HepG2 (cell line): ENCODE measurements around the gene CIBAR2. TPM values are rescaled to one million over a fixed set of nuclear protein-coding genes. Genes with fewer than 3 reads are reported as not detected.

Source experiments
- ATAC-seq: fragments of 200-7000 bp; cut with Tn5 transposase; 3 replicates; pipeline ENCODE4 v1.9.1; 2020; ENCODE audit warnings: mild to moderate bottlenecking, moderate library complexity
- BruUV-seq: library from RNA; stranded (reverse); fragments of 400-500 nt; replicated peaks from 2 replicates; lab custom pipeline; 2021; lab: Mats Ljungman, UMichigan
- CTCF ChIA-PET: fragments of 300-600 bp; formaldehyde crosslinking; extraction: SDS; loops from one replicate; lab custom pipeline; 2021; ENCODE audit warnings: low total read pairs, inconsistent platforms, low intra/inter-chr PET ratio; lab: Yijun Ruan, JAX
- POLR2A ChIA-PET: fragments of 350-600 bp; sonication (Branson Sonifier 250); formaldehyde crosslinking; loops from one replicate; lab custom pipeline; 2020; ENCODE audit warnings: antibody characterized with exemption, inconsistent platforms; lab: Yijun Ruan, JAX
- DNase-seq: peaks from one replicate; pipeline ENCODE4 v3.0.0-alpha.2; 2015; ENCODE audit warnings: low spot score
- FAIRE-seq: peaks from 3 replicates; lab custom pipeline; 2011; peaks lifted over from hg19 to GRCh38; lab: Jason Lieb, UNC
- H2AFZ ChIP-seq: one replicate; pipeline ENCODE4 v1.6.1; 2011; ENCODE audit warnings: low read length, inconsistent platforms
- H3K27ac ChIP-seq: fragments of 300-600 bp; 3 replicates; pipeline ENCODE4 v1.8.0; 2011; ENCODE audit warnings: mixed run types, mild to moderate bottlenecking, mixed read lengths, low read length, inconsistent platforms; ENCODE audit not compliant: insufficient read depth; ENCODE audit errors: extremely low read length
- H3K27me3 ChIP-seq, 2 experiments: fragments of 200-600 bp in 1 of 2; 2 replicates in 1 of 2; 3 replicates in 1 of 2; pipeline versions ENCODE4 v1.6.0 to v1.8.0; 2011; ENCODE audit warnings: low read length in 2 of 2, mild to moderate bottlenecking in 2 of 2, moderate library complexity in 2 of 2, inconsistent platforms in 1 of 2; ENCODE audit not compliant: insufficient read depth in 2 of 2, control insufficient read depth in 1 of 2
- H3K36me3 ChIP-seq, 2 experiments: fragments of 200-600 bp in 1 of 2; replicated peaks in 1 of 2; 2 replicates in 1 of 2; 3 replicates in 1 of 2; pipeline versions ENCODE4 v1.5.1 to v1.8.0; 2011; ENCODE audit warnings: low read length in 2 of 2, inconsistent platforms in 1 of 2; ENCODE audit not compliant: insufficient read depth in 2 of 2, control insufficient read depth in 1 of 2
- H3K4me1 ChIP-seq: 2 replicates; pipeline ENCODE4 v1.5.1; 2012; ENCODE audit warnings: low read length, inconsistent platforms; ENCODE audit not compliant: insufficient read depth
- H3K4me2 ChIP-seq: 2 replicates; pipeline ENCODE4 v1.6.0; 2011; ENCODE audit warnings: low read depth, low read length, inconsistent platforms
- H3K4me3 ChIP-seq, 3 experiments: fragments of 200-600 bp in 1 of 3; sonication (generic), shearing (Covaris generic) in 1 of 3; replicated peaks in 1 of 3; 2 replicates each; pipeline ENCODE4 v1.5.1; 2011 to 2016; ENCODE audit warnings: low read length in 3 of 3, inconsistent platforms in 2 of 3, low read depth in 2 of 3, mild to moderate bottlenecking in 2 of 3, control low read depth in 1 of 3, mixed read lengths in 1 of 3; ENCODE audit not compliant: insufficient read depth in 1 of 3
- H3K79me2 ChIP-seq: one replicate; pipeline ENCODE4 v1.6.1; 2011; ENCODE audit warnings: low read length, inconsistent platforms; ENCODE audit not compliant: insufficient read depth
- H3K9ac ChIP-seq: 2 replicates; pipeline ENCODE4 v1.6.0; 2011; ENCODE audit warnings: mild to moderate bottlenecking, low read depth, low read length, inconsistent platforms; ENCODE audit not compliant: insufficient read depth
- H3K9me3 ChIP-seq: 2 replicates; pipeline ENCODE4 v1.5.1; 2012; ENCODE audit warnings: mild to moderate bottlenecking, low read length
- H4K20me1 ChIP-seq: 2 replicates; pipeline ENCODE4 v1.6.0; 2011; ENCODE audit warnings: inconsistent platforms, mild to moderate bottlenecking, low read length, moderate library complexity; ENCODE audit not compliant: insufficient read depth
- CBX5 ChIP-seq: sonication (generic); formaldehyde crosslinking; IDR thresholded peaks from 2 replicates; pipeline ENCODE4 v1.4.0; 2020; ENCODE audit warnings: missing genetic modification reagents, borderline replicate concordance
- CREB1 ChIP-seq, 2 experiments: fragments of 450-650 bp in 1 of 2; IDR thresholded peaks; 2 replicates each; pipeline ENCODE4 v1.6.1; 2016 to 2017; ENCODE audit warnings: control low read depth in 1 of 2, mild to moderate bottlenecking in 1 of 2, missing compliant biosample characterization in 1 of 2, missing genetic modification characterization in 1 of 2
- FOXC1 ChIP-seq: sonication (generic); formaldehyde crosslinking; IDR thresholded peaks from 2 replicates; pipeline ENCODE4 v1.8.0; 2022; ENCODE audit warnings: mild to moderate bottlenecking, missing genetic modification reagents, borderline replicate concordance
- HNRNPH1 ChIP-seq: fragments of 200-400 bp; formaldehyde crosslinking; optimal IDR thresholded peaks from 2 replicates; pipeline ENCODE3; 2017; ENCODE audit warnings: mild to moderate bottlenecking, low read depth, low read length
- NR1H2 ChIP-seq: sonication (generic); formaldehyde crosslinking; IDR thresholded peaks from 2 replicates; pipeline ENCODE4 v1.8.1; 2022; ENCODE audit warnings: low read depth, missing genetic modification reagents, borderline replicate concordance
- RAD21 ChIP-seq: fragments of 450-650 bp; formaldehyde crosslinking; IDR thresholded peaks from 2 replicates; pipeline ENCODE4 v1.5.0; 2020; ENCODE audit warnings: mild to moderate bottlenecking
- RBM22 ChIP-seq: fragments of 200-400 bp; formaldehyde crosslinking; optimal IDR thresholded peaks from 2 replicates; pipeline ENCODE3; 2017; ENCODE audit warnings: mild to moderate bottlenecking, low read length, moderate library complexity
- RXRB ChIP-seq: IDR thresholded peaks from 2 replicates; pipeline ENCODE4 v1.6.1; 2016; ENCODE audit warnings: borderline replicate concordance, missing genetic modification reagents, missing compliant biosample characterization
- ZFP36L2 ChIP-seq: sonication (generic); formaldehyde crosslinking; IDR thresholded peaks from 2 replicates; pipeline ENCODE4 v1.4.0; 2020; ENCODE audit warnings: missing genetic modification reagents
- ZNF143 ChIP-seq: sonication (generic); formaldehyde crosslinking; IDR thresholded peaks from 2 replicates; pipeline ENCODE4 v1.4.0; 2020; ENCODE audit warnings: missing genetic modification reagents
- WGBS: methylation state at CpG from one replicate; pipeline ENCODE4 v1.1.6; 2017; ENCODE audit warnings: low lambda C conversion rate; 5-methylcytosine and 5-hydroxymethylcytosine counted together
- in situ Hi-C: cut with HindIII; loops from 2 replicates; pipeline ENCODE4 v1.10.0; 2017; ENCODE audit warnings: low pct_unique_long_range_greater_than_20kb; ENCODE audit not compliant: extremely low pct_ligation_motif_present
- intact Hi-C: fragments of 100-400 bp; cut with micrococcal nuclease; formaldehyde crosslinking; loops from one replicate; pipeline ENCODE4 v1.10.0; 2022; ENCODE audit not compliant: unreplicated experiment
- polyA plus RNA-seq, 8 experiments: library from polyadenylated mRNA; depleted of rRNA in 3 of 8; stranded (reverse) in 7 of 8; unstranded in 1 of 8; fragments of >200 nt; fragmentation: Illumina TruSeq in 4 of 8; extraction: Trizol in 4 of 8; gene quantifications; 2 replicates each; pipeline versions ENCODE4 v1.2.1 to v1.2.3, GENCODE V29; 2011 to 2016; ENCODE audit warnings: low read depth in 4 of 8, missing spikeins in 1 of 8, mixed read lengths in 1 of 8; ENCODE audit not compliant: insufficient read depth in 1 of 8
- total RNA-seq, 5 experiments: library from RNA; depleted of rRNA; stranded (reverse); fragments of >200 nt; fragmentation: Illumina TruSeq; extraction: Trizol; gene quantifications; 2 replicates each; pipeline ENCODE4 v1.2.3, GENCODE V29; 2016; ENCODE audit warnings: low read depth in 1 of 5
- TF ChIP-seq, protein P1 (sequence below): sonication (generic); formaldehyde crosslinking; IDR thresholded peaks from 2 replicates; pipeline ENCODE4 v1.8.1; 2022; ENCODE audit warnings: mild to moderate bottlenecking, missing genetic modification reagents
- TF ChIP-seq, protein P2 (sequence below): sonication (generic); formaldehyde crosslinking; IDR thresholded peaks from 2 replicates; pipeline ENCODE4 v1.4.0; 2020; ENCODE audit warnings: missing genetic modification reagents, mild to moderate bottlenecking, borderline replicate concordance

CIBAR2 gene
- total and polyA plus RNA-seq, 2 of the 13 experiments (the other 11 are each of a cell fraction or from before 2014, with no cell fraction given): not detected

DNA sequence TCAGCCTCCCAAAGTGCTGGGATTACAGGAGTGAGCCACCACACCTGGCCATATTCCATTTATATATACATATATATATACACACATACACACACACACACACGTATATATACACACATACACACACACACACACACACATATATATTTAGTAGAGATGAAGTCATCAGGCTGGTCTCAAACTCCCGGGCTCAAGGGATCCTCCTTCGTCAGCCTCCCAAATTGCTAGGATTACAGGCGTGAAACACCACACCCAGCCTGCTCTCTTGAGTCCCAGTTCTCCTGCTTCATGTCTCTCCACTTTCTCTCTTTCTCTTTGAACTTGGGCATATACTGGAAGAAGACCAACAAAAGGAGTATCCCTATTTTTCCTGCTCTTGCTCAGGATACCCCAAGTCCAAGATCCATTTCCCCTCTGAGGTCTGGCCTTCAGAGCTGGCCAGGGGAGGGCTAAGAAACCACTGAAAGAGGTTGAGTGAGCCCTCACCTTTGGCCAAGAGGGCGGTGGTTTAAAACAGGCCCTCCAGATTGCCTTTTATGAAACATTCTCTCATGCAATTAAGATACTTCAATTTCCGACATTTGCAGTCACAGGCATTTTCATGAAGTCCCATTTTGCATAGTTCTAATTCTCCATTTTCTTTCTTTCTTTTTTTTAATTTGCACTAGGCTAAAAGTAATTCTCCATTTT, 37.9 kb downstream of the CIBAR2 start (continued):
- TF ChIP-seq RXRB (CRISPR knock-in tag) (no peak), FOXC1 (CRISPR knock-in tag) (no peak), RAD21 (CRISPR knock-in tag) (no peak), CBX5 (CRISPR knock-in tag) (no peak), HNRNPH1 (no peak)
- TF ChIP-seq, protein P1, sequence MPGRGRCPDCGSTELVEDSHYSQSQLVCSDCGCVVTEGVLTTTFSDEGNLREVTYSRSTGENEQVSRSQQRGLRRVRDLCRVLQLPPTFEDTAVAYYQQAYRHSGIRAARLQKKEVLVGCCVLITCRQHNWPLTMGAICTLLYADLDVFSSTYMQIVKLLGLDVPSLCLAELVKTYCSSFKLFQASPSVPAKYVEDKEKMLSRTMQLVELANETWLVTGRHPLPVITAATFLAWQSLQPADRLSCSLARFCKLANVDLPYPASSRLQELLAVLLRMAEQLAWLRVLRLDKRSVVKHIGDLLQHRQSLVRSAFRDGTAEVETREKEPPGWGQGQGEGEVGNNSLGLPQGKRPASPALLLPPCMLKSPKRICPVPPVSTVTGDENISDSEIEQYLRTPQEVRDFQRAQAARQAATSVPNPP (CRISPR knock-in tag): no peak
- TF ChIP-seq, all 625 proteins: peak for 0

DNA sequence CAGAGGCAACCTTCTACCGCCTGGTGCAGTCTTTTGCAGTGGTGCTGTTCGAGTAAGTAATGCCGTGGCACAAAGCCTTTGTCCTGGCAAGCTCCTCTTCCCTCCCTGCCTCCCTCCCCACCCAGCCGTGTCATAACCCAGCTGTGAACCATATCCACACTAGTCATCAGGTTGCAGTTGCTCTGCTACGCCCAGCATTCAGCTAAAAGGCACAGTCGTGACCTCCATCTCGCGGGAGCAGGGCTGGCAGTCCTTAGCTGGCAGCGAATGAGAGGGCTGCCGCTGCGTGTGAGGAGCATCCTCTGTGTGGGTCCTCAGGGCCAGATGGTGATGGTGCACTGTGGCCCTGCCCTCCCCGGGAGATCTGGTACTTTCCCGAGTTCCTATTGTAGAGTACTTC, 39.3 kb downstream of the CIBAR2 start:
- no peak overlapping the region for H3K4me2 ChIP-seq
- H3K9ac ChIP-seq: no peak overlapping the region
- H3K79me2 ChIP-seq: no peaks in the 10 kb centered on the region
- peaks cover 2 to 5% of the 10 kb centered on the region in 2 experiments; a peak in 3 of 5 replicates for H3K27me3 ChIP-seq
- no peaks in the 10 kb centered on the region for H3K9me3 ChIP-seq
- no peak overlapping the region for H2AFZ ChIP-seq
- intact Hi-C loops: no loop called here
- TF ChIP-seq RBM22: no peak
- TF ChIP-seq ZFP36L2 (CRISPR knock-in tag): no peak
- no peak for TF ChIP-seq ZNF143 (CRISPR knock-in tag)
- no peak for TF ChIP-seq NR1H2 (CRISPR knock-in tag)
- TF ChIP-seq CREB1 (IDR thresholded peaks at IDR 0.05): no peak
- no peak for TF ChIP-seq CREB1 (CRISPR knock-in tag; IDR thresholded peaks at IDR 0.05)
- TF ChIP-seq, protein P2, sequence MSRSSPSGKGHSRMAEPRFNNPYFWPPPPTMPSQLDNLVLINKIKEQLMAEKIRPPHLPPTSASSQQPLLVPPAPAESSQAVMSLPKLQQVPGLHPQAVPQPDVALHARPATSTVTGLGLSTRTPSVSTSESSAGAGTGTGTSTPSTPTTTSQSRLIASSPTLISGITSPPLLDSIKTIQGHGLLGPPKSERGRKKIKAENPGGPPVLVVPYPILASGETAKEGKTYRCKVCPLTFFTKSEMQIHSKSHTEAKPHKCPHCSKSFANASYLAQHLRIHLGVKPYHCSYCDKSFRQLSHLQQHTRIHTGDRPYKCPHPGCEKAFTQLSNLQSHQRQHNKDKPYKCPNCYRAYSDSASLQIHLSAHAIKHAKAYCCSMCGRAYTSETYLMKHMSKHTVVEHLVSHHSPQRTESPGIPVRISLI (CRISPR knock-in tag): no peak
- TF ChIP-seq, all 625 proteins: peak for 0
- POLR2A ChIA-PET: no interaction called here
- no TSS peak for BruUV-seq
- Histone ChIP-seq H4K20me1 (no peaks in the 10 kb centered on the region), H3K27ac (no peak overlapping the region), H3K4me3 (no peak overlapping the region), H3K36me3 (no peaks in the 10 kb centered on the region), H3K4me1 (no peaks in the 10 kb centered on the region)
- CTCF ChIA-PET: no interaction called here
- WGBS: 49% methylated on average over 12 of the region's 13 CpGs
- ATAC-seq (no peak), DNase-seq (no peak), FAIRE-seq (no peak)
- in situ Hi-C loops: no loop called here
